Hepatocyte (in vitro differentiated cells): ENCODE results near the gene ERG.

Source experiments
- CTCF ChIP-seq: fragments of 200-600 bp; sonication (generic); IDR thresholded peaks from 2 replicates; pipeline ENCODE4 v1.5.1; 2016; ENCODE audit warnings: antibody characterized with exemption, mild to moderate bottlenecking; ENCODE audit not compliant: poor library complexity
- EZH2 ChIP-seq: fragments of 200-600 bp; sonication (generic); IDR thresholded peaks from 2 replicates; pipeline ENCODE4 v1.6.1; 2016; ENCODE audit warnings: antibody characterized with exemption, mild to moderate bottlenecking, borderline replicate concordance

GRCh38 chr21:38503583-38503982 is 5.3 kb upstream of the ERG start:
- TF ChIP-seq CTCF (no peak), EZH2 (no peak)
